GM12878 (cell line): ENCODE data around the gene ZSWIM7.

Source experiments
- CBFB ChIP-seq: IDR thresholded peaks from 2 replicates; pipeline ENCODE4 v1.6.1; 2016; ENCODE audit warnings: antibody characterized with exemption, low read depth
- EP300 ChIP-seq, 2 experiments: fragments of 150-350 bp in 1 of 2; IDR thresholded peaks; 2 replicates each; pipeline ENCODE4 v1.6.1; 2011 to 2012; ENCODE audit warnings: low read depth in 2 of 2, low read length in 2 of 2, borderline replicate concordance in 1 of 2, improper control_type of control experiment in 1 of 2, inconsistent platforms in 1 of 2; ENCODE audit not compliant: control insufficient read depth in 1 of 2
- FOXM1 ChIP-seq: IDR thresholded peaks from 2 replicates; pipeline ENCODE4 v1.6.1; 2012; ENCODE audit warnings: low read depth, mild to moderate bottlenecking, inconsistent platforms, low read length, moderate library complexity
- RAD21 ChIP-seq: IDR thresholded peaks from 2 replicates; pipeline ENCODE4 v1.6.1; 2011; ENCODE audit warnings: mild to moderate bottlenecking, low read depth, low read length, moderate library complexity; ENCODE audit not compliant: insufficient read depth
- SMC3 ChIP-seq: IDR thresholded peaks from 2 replicates; pipeline ENCODE4 v1.6.1; 2011; ENCODE audit warnings: low read length, improper control_type of control experiment, borderline replicate concordance
- SREBF2 ChIP-seq: IDR thresholded peaks from 2 replicates; pipeline ENCODE4 v1.6.1; 2012; ENCODE audit warnings: mild to moderate bottlenecking, low read length
- TAF1 ChIP-seq: IDR thresholded peaks from 2 replicates; pipeline ENCODE4 v1.6.1; 2011; ENCODE audit warnings: mild to moderate bottlenecking, low read depth, low read length, borderline replicate concordance
- TF ChIP-seq, protein P1 (sequence below): fragments of 150-350 bp; IDR thresholded peaks from 2 replicates; pipeline ENCODE4 v1.6.1; 2016; ENCODE audit warnings: low read depth, low read length
- TF ChIP-seq, protein P2 (sequence below): fragments of 450-650 bp; IDR thresholded peaks from 2 replicates; pipeline ENCODE4 v1.6.1; 2016; ENCODE audit warnings: mild to moderate bottlenecking, moderate library complexity, borderline replicate concordance
- TF ChIP-seq, protein P3 (sequence below), 3 experiments: IDR thresholded peaks in 2 of 3; conservative IDR thresholded peaks in 1 of 3; 2 replicates each; pipeline ENCODE4 v1.5.1; 2011; ENCODE audit warnings: low read depth in 3 of 3, low read length in 3 of 3, mild to moderate bottlenecking in 3 of 3, control low read depth in 2 of 3, moderate library complexity in 2 of 3, inconsistent platforms in 1 of 3, mixed read lengths in 1 of 3; ENCODE audit not compliant: control insufficient read depth in 2 of 3, insufficient read depth in 1 of 3; ENCODE audit errors: extremely low read depth in 1 of 3

DNA sequence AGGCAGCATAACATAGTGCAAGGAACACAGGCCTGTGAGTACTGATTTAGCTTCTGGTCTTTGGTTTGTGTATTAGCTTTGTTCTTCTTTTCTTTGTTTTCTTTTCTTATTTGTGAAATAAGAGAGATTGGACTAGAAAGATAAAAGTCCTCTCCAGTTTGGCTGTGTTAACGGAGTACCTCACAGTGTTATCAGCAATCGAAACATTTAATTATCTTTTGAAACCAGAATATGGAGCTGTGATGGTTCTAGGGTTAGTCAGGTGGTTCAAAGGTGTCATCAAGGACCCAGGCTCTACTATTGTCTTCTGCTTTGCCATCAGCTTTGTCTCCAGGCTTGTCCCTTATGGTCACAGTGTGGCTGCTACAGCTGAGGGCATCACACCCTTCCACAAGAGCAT, 29.0 kb downstream of the ZSWIM7 start:
- TF ChIP-seq, protein P1, sequence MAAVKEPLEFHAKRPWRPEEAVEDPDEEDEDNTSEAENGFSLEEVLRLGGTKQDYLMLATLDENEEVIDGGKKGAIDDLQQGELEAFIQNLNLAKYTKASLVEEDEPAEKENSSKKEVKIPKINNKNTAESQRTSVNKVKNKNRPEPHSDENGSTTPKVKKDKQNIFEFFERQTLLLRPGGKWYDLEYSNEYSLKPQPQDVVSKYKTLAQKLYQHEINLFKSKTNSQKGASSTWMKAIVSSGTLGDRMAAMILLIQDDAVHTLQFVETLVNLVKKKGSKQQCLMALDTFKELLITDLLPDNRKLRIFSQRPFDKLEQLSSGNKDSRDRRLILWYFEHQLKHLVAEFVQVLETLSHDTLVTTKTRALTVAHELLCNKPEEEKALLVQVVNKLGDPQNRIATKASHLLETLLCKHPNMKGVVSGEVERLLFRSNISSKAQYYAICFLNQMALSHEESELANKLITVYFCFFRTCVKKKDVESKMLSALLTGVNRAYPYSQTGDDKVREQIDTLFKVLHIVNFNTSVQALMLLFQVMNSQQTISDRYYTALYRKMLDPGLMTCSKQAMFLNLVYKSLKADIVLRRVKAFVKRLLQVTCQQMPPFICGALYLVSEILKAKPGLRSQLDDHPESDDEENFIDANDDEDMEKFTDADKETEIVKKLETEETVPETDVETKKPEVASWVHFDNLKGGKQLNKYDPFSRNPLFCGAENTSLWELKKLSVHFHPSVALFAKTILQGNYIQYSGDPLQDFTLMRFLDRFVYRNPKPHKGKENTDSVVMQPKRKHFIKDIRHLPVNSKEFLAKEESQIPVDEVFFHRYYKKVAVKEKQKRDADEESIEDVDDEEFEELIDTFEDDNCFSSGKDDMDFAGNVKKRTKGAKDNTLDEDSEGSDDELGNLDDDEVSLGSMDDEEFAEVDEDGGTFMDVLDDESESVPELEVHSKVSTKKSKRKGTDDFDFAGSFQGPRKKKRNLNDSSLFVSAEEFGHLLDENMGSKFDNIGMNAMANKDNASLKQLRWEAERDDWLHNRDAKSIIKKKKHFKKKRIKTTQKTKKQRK = no peak
- TF ChIP-seq EP300 (IDR thresholded peaks at IDR 0.05; ENCODE audit: borderline replicate concordance in 1 of 2, control insufficient read depth in 1 of 2, low read depth in 2 of 2, low read length in 2 of 2) (no peak), SREBF2 (no peak), SMC3 (no peak), RAD21 (no peak), TAF1 (no peak), CBFB (no peak), FOXM1 (no peak)
- TF ChIP-seq, protein P2, sequence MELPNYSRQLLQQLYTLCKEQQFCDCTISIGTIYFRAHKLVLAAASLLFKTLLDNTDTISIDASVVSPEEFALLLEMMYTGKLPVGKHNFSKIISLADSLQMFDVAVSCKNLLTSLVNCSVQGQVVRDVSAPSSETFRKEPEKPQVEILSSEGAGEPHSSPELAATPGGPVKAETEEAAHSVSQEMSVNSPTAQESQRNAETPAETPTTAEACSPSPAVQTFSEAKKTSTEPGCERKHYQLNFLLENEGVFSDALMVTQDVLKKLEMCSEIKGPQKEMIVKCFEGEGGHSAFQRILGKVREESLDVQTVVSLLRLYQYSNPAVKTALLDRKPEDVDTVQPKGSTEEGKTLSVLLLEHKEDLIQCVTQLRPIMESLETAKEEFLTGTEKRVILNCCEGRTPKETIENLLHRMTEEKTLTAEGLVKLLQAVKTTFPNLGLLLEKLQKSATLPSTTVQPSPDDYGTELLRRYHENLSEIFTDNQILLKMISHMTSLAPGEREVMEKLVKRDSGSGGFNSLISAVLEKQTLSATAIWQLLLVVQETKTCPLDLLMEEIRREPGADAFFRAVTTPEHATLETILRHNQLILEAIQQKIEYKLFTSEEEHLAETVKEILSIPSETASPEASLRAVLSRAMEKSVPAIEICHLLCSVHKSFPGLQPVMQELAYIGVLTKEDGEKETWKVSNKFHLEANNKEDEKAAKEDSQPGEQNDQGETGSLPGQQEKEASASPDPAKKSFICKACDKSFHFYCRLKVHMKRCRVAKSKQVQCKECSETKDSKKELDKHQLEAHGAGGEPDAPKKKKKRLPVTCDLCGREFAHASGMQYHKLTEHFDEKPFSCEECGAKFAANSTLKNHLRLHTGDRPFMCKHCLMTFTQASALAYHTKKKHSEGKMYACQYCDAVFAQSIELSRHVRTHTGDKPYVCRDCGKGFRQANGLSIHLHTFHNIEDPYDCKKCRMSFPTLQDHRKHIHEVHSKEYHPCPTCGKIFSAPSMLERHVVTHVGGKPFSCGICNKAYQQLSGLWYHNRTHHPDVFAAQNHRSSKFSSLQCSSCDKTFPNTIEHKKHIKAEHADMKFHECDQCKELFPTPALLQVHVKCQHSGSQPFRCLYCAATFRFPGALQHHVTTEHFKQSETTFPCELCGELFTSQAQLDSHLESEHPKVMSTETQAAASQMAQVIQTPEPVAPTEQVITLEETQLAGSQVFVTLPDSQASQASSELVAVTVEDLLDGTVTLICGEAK = no peak
- TF ChIP-seq, protein P3, sequence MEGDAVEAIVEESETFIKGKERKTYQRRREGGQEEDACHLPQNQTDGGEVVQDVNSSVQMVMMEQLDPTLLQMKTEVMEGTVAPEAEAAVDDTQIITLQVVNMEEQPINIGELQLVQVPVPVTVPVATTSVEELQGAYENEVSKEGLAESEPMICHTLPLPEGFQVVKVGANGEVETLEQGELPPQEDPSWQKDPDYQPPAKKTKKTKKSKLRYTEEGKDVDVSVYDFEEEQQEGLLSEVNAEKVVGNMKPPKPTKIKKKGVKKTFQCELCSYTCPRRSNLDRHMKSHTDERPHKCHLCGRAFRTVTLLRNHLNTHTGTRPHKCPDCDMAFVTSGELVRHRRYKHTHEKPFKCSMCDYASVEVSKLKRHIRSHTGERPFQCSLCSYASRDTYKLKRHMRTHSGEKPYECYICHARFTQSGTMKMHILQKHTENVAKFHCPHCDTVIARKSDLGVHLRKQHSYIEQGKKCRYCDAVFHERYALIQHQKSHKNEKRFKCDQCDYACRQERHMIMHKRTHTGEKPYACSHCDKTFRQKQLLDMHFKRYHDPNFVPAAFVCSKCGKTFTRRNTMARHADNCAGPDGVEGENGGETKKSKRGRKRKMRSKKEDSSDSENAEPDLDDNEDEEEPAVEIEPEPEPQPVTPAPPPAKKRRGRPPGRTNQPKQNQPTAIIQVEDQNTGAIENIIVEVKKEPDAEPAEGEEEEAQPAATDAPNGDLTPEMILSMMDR (IDR thresholded peaks at IDR 0.05 in 2 of 3, conservative IDR thresholded peaks at IDR 0.05 in 1 of 3; ENCODE audit: control insufficient read depth in 2 of 3, extremely low read depth in 1 of 3, insufficient read depth in 1 of 3, low read depth in 3 of 3, low read length in 3 of 3) = no peak
